ENCODE measurements around the gene SMOC1. TPM values are rescaled to one million over a fixed set of nuclear protein-coding genes. Genes with fewer than 3 reads are reported as not detected.

The SMOC1 gene
- total RNA-seq, 1 donor from 2014 or later = 2.0 TPM

- no peak for TF ChIP-seq CTCF (IDR thresholded peaks at IDR 0.05)
- no peak for DNase-seq (ENCODE audit: extremely low spot score, unreplicated experiment)
- no peak overlapping the region for H3K27ac Mint-ChIP-seq (ENCODE audit: unreplicated experiment)
- H3K36me3 Mint-ChIP-seq (ENCODE audit: unreplicated experiment) = no peaks in the 10 kb centered on the region
- no peak overlapping the region for H3K4me3 Mint-ChIP-seq (ENCODE audit: unreplicated experiment)
- H3K4me1 Mint-ChIP-seq (ENCODE audit: unreplicated experiment) = no peaks in the 10 kb centered on the region
- H3K27me3 Mint-ChIP-seq (ENCODE audit: unreplicated experiment) = peaks cover 13% of the 10 kb centered on the region
- no peaks in the 10 kb centered on the region for H3K9me3 Mint-ChIP-seq (ENCODE audit: unreplicated experiment)
Observed at GRCh38 chr14:69887740-69888657, 8.8 kb downstream of the SMOC1 start.

- H3K9me3 Mint-ChIP-seq (ENCODE audit: unreplicated experiment) = no peaks in the 10 kb centered on the region
- H3K27me3 Mint-ChIP-seq (ENCODE audit: unreplicated experiment) = peaks cover 2% of the 10 kb centered on the region
- no peak overlapping the region for H3K27ac Mint-ChIP-seq (ENCODE audit: unreplicated experiment)
- H3K36me3 Mint-ChIP-seq (ENCODE audit: unreplicated experiment) = no peaks in the 10 kb centered on the region
- H3K4me1 Mint-ChIP-seq (ENCODE audit: unreplicated experiment) = no peaks in the 10 kb centered on the region
- no peak overlapping the region for H3K4me3 Mint-ChIP-seq (ENCODE audit: unreplicated experiment)
- no peak for DNase-seq (ENCODE audit: extremely low spot score, unreplicated experiment)
- TF ChIP-seq CTCF (IDR thresholded peaks at IDR 0.05) = no peak
Observed at GRCh38 chr14:69891422-69891821, 12.2 kb downstream of the SMOC1 start.

- Mint-ChIP-seq H3K27ac (ENCODE audit: unreplicated experiment) (no peak overlapping the region), H3K4me1 (ENCODE audit: unreplicated experiment) (no peaks in the 10 kb centered on the region), H3K4me3 (ENCODE audit: unreplicated experiment) (no peak overlapping the region), H3K27me3 (ENCODE audit: unreplicated experiment) (peaks cover 2% of the 10 kb centered on the region), H3K9me3 (ENCODE audit: unreplicated experiment) (peaks cover 10% of the 10 kb centered on the region), H3K36me3 (ENCODE audit: unreplicated experiment) (no peaks in the 10 kb centered on the region)
- TF ChIP-seq CTCF (IDR thresholded peaks at IDR 0.05) = no peak
- no peak for DNase-seq (ENCODE audit: extremely low spot score, unreplicated experiment)
Observed at GRCh38 chr14:69895109-69895508, 15.9 kb downstream of the SMOC1 start.

GRCh38 chr14:69896080-69896479 is 16.9 kb downstream of the SMOC1 start:
- Mint-ChIP-seq H3K27ac (ENCODE audit: unreplicated experiment) (no peak overlapping the region), H3K36me3 (ENCODE audit: unreplicated experiment) (no peaks in the 10 kb centered on the region), H3K27me3 (ENCODE audit: unreplicated experiment) (peaks cover 2% of the 10 kb centered on the region), H3K4me1 (ENCODE audit: unreplicated experiment) (no peaks in the 10 kb centered on the region), H3K4me3 (ENCODE audit: unreplicated experiment) (no peak overlapping the region), H3K9me3 (ENCODE audit: unreplicated experiment) (peaks cover 10% of the 10 kb centered on the region)
- DNase-seq (ENCODE audit: extremely low spot score, unreplicated experiment) = no peak
- TF ChIP-seq CTCF (IDR thresholded peaks at IDR 0.05) = no peak

GRCh38 chr14:69896972-69897371 is 17.8 kb downstream of the SMOC1 start:
- DNase-seq (ENCODE audit: extremely low spot score, unreplicated experiment) = no peak
- TF ChIP-seq CTCF (IDR thresholded peaks at IDR 0.05) = no peak
- Mint-ChIP-seq H3K36me3 (ENCODE audit: unreplicated experiment) (no peaks in the 10 kb centered on the region), H3K27ac (ENCODE audit: unreplicated experiment) (no peak overlapping the region), H3K4me1 (ENCODE audit: unreplicated experiment) (no peaks in the 10 kb centered on the region), H3K9me3 (ENCODE audit: unreplicated experiment) (peaks cover 10% of the 10 kb centered on the region), H3K27me3 (ENCODE audit: unreplicated experiment) (peaks cover 2% of the 10 kb centered on the region), H3K4me3 (ENCODE audit: unreplicated experiment) (no peak overlapping the region)
